Skeletal muscle cell (primary cell): ENCODE results near the gene ATP6V1G2.
"Not testable (repeated sequence)": the region's sequence is repeated elsewhere in the genome, so short reads cannot be mapped to it uniquely, and the experiment has no call there.

Experiments used
- DNase-seq: peaks from one replicate; pipeline ENCODE4 v3.0.0-alpha.2; 2010; ENCODE audit warnings: low read depth
- H3K4me3 ChIP-seq: 2 replicates; pipeline ENCODE4 v1.5.1; 2011; ENCODE audit warnings: low read depth, mild to moderate bottlenecking, control low read depth, low read length, moderate library complexity

The ATP6V1G2 gene

GRCh38 chr6:31546339-31546957 is at the start of gene ATP6V1G2:
ATP6V1G2 (minus strand) TSS chr6:31546608; CDS start chr6:31546559, 49 bp downstream.
- peak within 1 kb of the TSS; percentile 60 for H3K4me3 ChIP-seq
- peak; percentile 90 for DNase-seq

GRCh38 chr6:31592396-31592771 is 46.0 kb upstream of the ATP6V1G2 start:
- DNase-seq, result no peak
- H3K4me3 ChIP-seq, result no peak overlapping the region

- H3K4me3 ChIP-seq, DNase-seq: not testable (repeated sequence)
Measured at GRCh38 chr6:31590691-31591090, 44.3 kb upstream of the ATP6V1G2 start.

- no peak for DNase-seq
- H3K4me3 ChIP-seq, result no peak overlapping the region
Measured at GRCh38 chr6:31588871-31589650, 42.7 kb upstream of the ATP6V1G2 start.

GRCh38 chr6:31587791-31588777 is 41.7 kb upstream of the ATP6V1G2 start:
- no peak for DNase-seq
- H3K4me3 ChIP-seq, result no peak overlapping the region

GRCh38 chr6:31586599-31587281 is 40.3 kb upstream of the ATP6V1G2 start:
- H3K4me3 ChIP-seq, result no peak overlapping the region
- DNase-seq, result no peak

GRCh38 chr6:31586008-31586407 is 39.6 kb upstream of the ATP6V1G2 start, which contains the start of gene LST1:
LST1 (plus strand) TSS chr6:31586277; CDS start chr6:31587300, 1,023 bp downstream.
- DNase-seq, result no peak
- no peak within 1 kb of the TSS for H3K4me3 ChIP-seq

- DNase-seq, result no peak
- H3K4me3 ChIP-seq, result no peak overlapping the region
Measured at GRCh38 chr6:31585491-31585890, 39.1 kb upstream of the ATP6V1G2 start.

- peak within 1 kb of the TSS; percentile 85 for H3K4me3 ChIP-seq
- DNase-seq, result no peak
Measured at GRCh38 chr6:31582230-31582643, 35.8 kb upstream of the ATP6V1G2 start, which contains the start of gene LTB. LTB (minus strand) TSS chr6:31582424; CDS start chr6:31582417, 7 bp downstream.

GRCh38 chr6:31581434-31582229 is 35.2 kb upstream of the ATP6V1G2 start:
- DNase-seq, result no peak
- peak overlapping the region; percentile 85 for H3K4me3 ChIP-seq

- peak overlapping the region; percentile 85 for H3K4me3 ChIP-seq
- no peak for DNase-seq
Measured at GRCh38 chr6:31580807-31581433, 34.5 kb upstream of the ATP6V1G2 start.

GRCh38 chr6:31580438-31580740 is 34.0 kb upstream of the ATP6V1G2 start:
- peak overlapping the region; percentile 85 for H3K4me3 ChIP-seq
- no peak for DNase-seq

GRCh38 chr6:31579546-31580437 is 33.4 kb upstream of the ATP6V1G2 start:
- no peak overlapping the region for H3K4me3 ChIP-seq
- no peak for DNase-seq

- no peak for DNase-seq
- H3K4me3 ChIP-seq, result no peak overlapping the region
Measured at GRCh38 chr6:31579119-31579505, 32.7 kb upstream of the ATP6V1G2 start.

- H3K4me3 ChIP-seq, result no peak overlapping the region
- DNase-seq, result no peak
Measured at GRCh38 chr6:31578184-31579118, 32.0 kb upstream of the ATP6V1G2 start.

GRCh38 chr6:31577579-31577966 is 31.2 kb upstream of the ATP6V1G2 start:
- DNase-seq, result no peak

More at GRCh38 chr6:31577579-31577966, 31.2 kb upstream of the ATP6V1G2 start:
- H3K4me3 ChIP-seq, result no peak overlapping the region
